ENCODE measurements around the gene NPAT. TPM values are rescaled to one million over a fixed set of nuclear protein-coding genes. Genes with fewer than 3 reads are reported as not detected.
A peak's percentile ranks its signal among the peaks of the same experiment; 100 is the strongest.

Gene NPAT
- total and polyA plus RNA-seq, 2 of the 13 experiments (the other 11 are each of a cell fraction or from before 2014, with no cell fraction given): 4.4 to 11.2 TPM

GRCh38 chr11:108222574-108223347 lies at the start of gene NPAT, which contains the start of gene ATM (continued):
- TF ChIP-seq, protein P1, sequence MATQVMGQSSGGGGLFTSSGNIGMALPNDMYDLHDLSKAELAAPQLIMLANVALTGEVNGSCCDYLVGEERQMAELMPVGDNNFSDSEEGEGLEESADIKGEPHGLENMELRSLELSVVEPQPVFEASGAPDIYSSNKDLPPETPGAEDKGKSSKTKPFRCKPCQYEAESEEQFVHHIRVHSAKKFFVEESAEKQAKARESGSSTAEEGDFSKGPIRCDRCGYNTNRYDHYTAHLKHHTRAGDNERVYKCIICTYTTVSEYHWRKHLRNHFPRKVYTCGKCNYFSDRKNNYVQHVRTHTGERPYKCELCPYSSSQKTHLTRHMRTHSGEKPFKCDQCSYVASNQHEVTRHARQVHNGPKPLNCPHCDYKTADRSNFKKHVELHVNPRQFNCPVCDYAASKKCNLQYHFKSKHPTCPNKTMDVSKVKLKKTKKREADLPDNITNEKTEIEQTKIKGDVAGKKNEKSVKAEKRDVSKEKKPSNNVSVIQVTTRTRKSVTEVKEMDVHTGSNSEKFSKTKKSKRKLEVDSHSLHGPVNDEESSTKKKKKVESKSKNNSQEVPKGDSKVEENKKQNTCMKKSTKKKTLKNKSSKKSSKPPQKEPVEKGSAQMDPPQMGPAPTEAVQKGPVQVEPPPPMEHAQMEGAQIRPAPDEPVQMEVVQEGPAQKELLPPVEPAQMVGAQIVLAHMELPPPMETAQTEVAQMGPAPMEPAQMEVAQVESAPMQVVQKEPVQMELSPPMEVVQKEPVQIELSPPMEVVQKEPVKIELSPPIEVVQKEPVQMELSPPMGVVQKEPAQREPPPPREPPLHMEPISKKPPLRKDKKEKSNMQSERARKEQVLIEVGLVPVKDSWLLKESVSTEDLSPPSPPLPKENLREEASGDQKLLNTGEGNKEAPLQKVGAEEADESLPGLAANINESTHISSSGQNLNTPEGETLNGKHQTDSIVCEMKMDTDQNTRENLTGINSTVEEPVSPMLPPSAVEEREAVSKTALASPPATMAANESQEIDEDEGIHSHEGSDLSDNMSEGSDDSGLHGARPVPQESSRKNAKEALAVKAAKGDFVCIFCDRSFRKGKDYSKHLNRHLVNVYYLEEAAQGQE (IDR thresholded peaks at IDR 0.05; ENCODE audit: borderline replicate concordance in 1 of 2, low read depth in 1 of 2, low read length in 2 of 2): no peak; a peak in 1 of 4 replicates
- TF ChIP-seq CHD4 (IDR thresholded peaks at IDR 0.05; ENCODE audit: borderline replicate concordance, low read length): no peak
- TF ChIP-seq, protein P2, sequence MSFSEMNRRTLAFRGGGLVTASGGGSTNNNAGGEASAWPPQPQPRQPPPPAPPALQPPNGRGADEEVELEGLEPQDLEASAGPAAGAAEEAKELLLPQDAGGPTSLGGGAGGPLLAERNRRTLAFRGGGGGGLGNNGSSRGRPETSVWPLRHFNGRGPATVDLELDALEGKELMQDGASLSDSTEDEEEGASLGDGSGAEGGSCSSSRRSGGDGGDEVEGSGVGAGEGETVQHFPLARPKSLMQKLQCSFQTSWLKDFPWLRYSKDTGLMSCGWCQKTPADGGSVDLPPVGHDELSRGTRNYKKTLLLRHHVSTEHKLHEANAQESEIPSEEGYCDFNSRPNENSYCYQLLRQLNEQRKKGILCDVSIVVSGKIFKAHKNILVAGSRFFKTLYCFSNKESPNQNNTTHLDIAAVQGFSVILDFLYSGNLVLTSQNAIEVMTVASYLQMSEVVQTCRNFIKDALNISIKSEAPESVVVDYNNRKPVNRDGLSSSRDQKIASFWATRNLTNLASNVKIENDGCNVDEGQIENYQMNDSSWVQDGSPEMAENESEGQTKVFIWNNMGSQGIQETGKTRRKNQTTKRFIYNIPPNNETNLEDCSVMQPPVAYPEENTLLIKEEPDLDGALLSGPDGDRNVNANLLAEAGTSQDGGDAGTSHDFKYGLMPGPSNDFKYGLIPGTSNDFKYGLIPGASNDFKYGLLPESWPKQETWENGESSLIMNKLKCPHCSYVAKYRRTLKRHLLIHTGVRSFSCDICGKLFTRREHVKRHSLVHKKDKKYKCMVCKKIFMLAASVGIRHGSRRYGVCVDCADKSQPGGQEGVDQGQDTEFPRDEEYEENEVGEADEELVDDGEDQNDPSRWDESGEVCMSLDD (CRISPR knock-in tag; IDR thresholded peaks at IDR 0.05; ENCODE audit: borderline replicate concordance): no peak
- no peak for TF ChIP-seq ZNF274 (CRISPR knock-in tag; IDR thresholded peaks at IDR 0.05)
- TF ChIP-seq ZBTB26 (CRISPR knock-in tag; IDR thresholded peaks at IDR 0.05; ENCODE audit: borderline replicate concordance): peak; percentile 5; the same call in 1 of the 2 replicates
- TF ChIP-seq IRF2 (CRISPR knock-in tag; IDR thresholded peaks at IDR 0.05): peak; percentile 92
- peak; percentile 64; the same call in 1 of the 2 replicates for TF ChIP-seq MIER3 (CRISPR knock-in tag; IDR thresholded peaks at IDR 0.05; ENCODE audit: borderline replicate concordance)
- no peak for TF ChIP-seq ZIK1 (CRISPR knock-in tag; IDR thresholded peaks at IDR 0.05; ENCODE audit: borderline replicate concordance, low read depth)
- TF ChIP-seq HNF4A (CRISPR knock-in tag; IDR thresholded peaks at IDR 0.05): no peak
- no peak; the same call in 1 of the 2 replicates for TF ChIP-seq ZNF33A (CRISPR knock-in tag; IDR thresholded peaks at IDR 0.05; ENCODE audit: borderline replicate concordance)
- no peak for TF ChIP-seq KDM3A (CRISPR knock-in tag; IDR thresholded peaks at IDR 0.05; ENCODE audit: low read depth)
- TF ChIP-seq ZNF720 (CRISPR knock-in tag; IDR thresholded peaks at IDR 0.05): no peak
- 0 out of 2 replicates have a peak, but pooled peaks have one; percentile 18 for TF ChIP-seq SNAI1 (CRISPR knock-in tag; IDR thresholded peaks at IDR 0.05; ENCODE audit: borderline replicate concordance)
- TF ChIP-seq MEIS1 (CRISPR knock-in tag; IDR thresholded peaks at IDR 0.05; ENCODE audit: borderline replicate concordance): no peak
- TF ChIP-seq MLX (CRISPR knock-in tag; IDR thresholded peaks at IDR 0.05): peak; percentile 57
- no peak for TF ChIP-seq SRSF9 (IDR thresholded peaks at IDR 0.05; ENCODE audit: borderline replicate concordance, insufficient read depth, low read depth, low read length, poor library complexity, severe bottlenecking)
- TF ChIP-seq, protein P3, sequence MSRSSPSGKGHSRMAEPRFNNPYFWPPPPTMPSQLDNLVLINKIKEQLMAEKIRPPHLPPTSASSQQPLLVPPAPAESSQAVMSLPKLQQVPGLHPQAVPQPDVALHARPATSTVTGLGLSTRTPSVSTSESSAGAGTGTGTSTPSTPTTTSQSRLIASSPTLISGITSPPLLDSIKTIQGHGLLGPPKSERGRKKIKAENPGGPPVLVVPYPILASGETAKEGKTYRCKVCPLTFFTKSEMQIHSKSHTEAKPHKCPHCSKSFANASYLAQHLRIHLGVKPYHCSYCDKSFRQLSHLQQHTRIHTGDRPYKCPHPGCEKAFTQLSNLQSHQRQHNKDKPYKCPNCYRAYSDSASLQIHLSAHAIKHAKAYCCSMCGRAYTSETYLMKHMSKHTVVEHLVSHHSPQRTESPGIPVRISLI (CRISPR knock-in tag; IDR thresholded peaks at IDR 0.05; ENCODE audit: borderline replicate concordance): peak; percentile 59; the same call in 1 of the 2 replicates
- peak; percentile 52 for TF ChIP-seq ZNF430 (CRISPR knock-in tag; IDR thresholded peaks at IDR 0.05)

All from HepG2 (cell line).